HEK293T (cell line): Measurements from ENCODE around the gene SERPINA12.

Experiments
- CTCF ChIA-PET: fragments of 350-600 bp; formaldehyde crosslinking; extraction: SDS; loops from one replicate; lab custom pipeline; 2021; ENCODE audit warnings: antibody characterized with exemption, inconsistent platforms; lab: Yijun Ruan, JAX
- POLR2A ChIA-PET: fragments of 350-600 bp; formaldehyde crosslinking; extraction: SDS; loops from one replicate; lab custom pipeline; 2020; ENCODE audit warnings: antibody characterized with exemption, inconsistent platforms; lab: Yijun Ruan, JAX
- DNase-seq: peaks from one replicate; pipeline ENCODE4 v3.0.0; 2012; ENCODE audit warnings: mixed read lengths; ENCODE audit errors: extremely low spot score
- ARNT ChIP-seq: fragments of 450-650 bp; IDR thresholded peaks from 2 replicates; pipeline ENCODE4 v1.6.1; 2017; ENCODE audit warnings: mild to moderate bottlenecking
- BHLHE40 ChIP-seq: fragments of 450-650 bp; IDR thresholded peaks from 2 replicates; pipeline ENCODE4 v1.6.1; 2016; ENCODE audit warnings: mild to moderate bottlenecking, moderate library complexity, borderline replicate concordance
- CTBP1 ChIP-seq: fragments of 450-650 bp; IDR thresholded peaks from 2 replicates; pipeline ENCODE4 v1.6.1; 2016; ENCODE audit warnings: borderline replicate concordance
- ELF4 ChIP-seq: fragments of 450-650 bp; IDR thresholded peaks from 2 replicates; pipeline ENCODE4 v1.6.1; 2017; ENCODE audit warnings: antibody characterized with exemption
- FOXA1 ChIP-seq: fragments of 450-650 bp; IDR thresholded peaks from 2 replicates; pipeline ENCODE4 v1.6.1; 2016; ENCODE audit warnings: mild to moderate bottlenecking
- FOXK2 ChIP-seq: fragments of 450-650 bp; IDR thresholded peaks from 2 replicates; pipeline ENCODE4 v1.6.1; 2016; ENCODE audit warnings: mild to moderate bottlenecking
- FOXM1 ChIP-seq: fragments of 450-650 bp; IDR thresholded peaks from 2 replicates; pipeline ENCODE4 v1.6.1; 2017; ENCODE audit warnings: mild to moderate bottlenecking, borderline replicate concordance
- HDGF ChIP-seq: fragments of 450-650 bp; IDR thresholded peaks from 2 replicates; pipeline ENCODE4 v1.6.1; 2017; ENCODE audit warnings: antibody characterized with exemption, borderline replicate concordance
- L3MBTL2 ChIP-seq: fragments of 450-650 bp; conservative IDR thresholded peaks from 2 replicates; pipeline ENCODE4 v1.6.1; 2016; ENCODE audit warnings: mild to moderate bottlenecking
- LEF1 ChIP-seq: fragments of 450-650 bp; IDR thresholded peaks from 2 replicates; pipeline ENCODE4 v1.6.1; 2017; ENCODE audit warnings: mild to moderate bottlenecking, borderline replicate concordance
- NFRKB ChIP-seq: fragments of 450-650 bp; IDR thresholded peaks from 2 replicates; pipeline ENCODE4 v1.6.1; 2016; ENCODE audit warnings: mild to moderate bottlenecking, moderate library complexity
- PKNOX1 ChIP-seq: fragments of 450-650 bp; IDR thresholded peaks from 2 replicates; pipeline ENCODE4 v1.6.1; 2016
- SP1 ChIP-seq: fragments of 450-650 bp; IDR thresholded peaks from 2 replicates; pipeline ENCODE4 v1.6.1; 2017
- SUZ12 ChIP-seq: fragments of 450-650 bp; IDR thresholded peaks from 2 replicates; pipeline ENCODE4 v1.6.1; 2016; ENCODE audit warnings: mild to moderate bottlenecking
- TARDBP ChIP-seq: fragments of 450-650 bp; IDR thresholded peaks from 2 replicates; pipeline ENCODE4 v1.6.1; 2016
- ZNF384 ChIP-seq: fragments of 450-650 bp; IDR thresholded peaks from 2 replicates; pipeline ENCODE4 v1.6.1; 2016

Gene SERPINA12

GRCh38 chr14:94460631-94461416 is 48.4 kb downstream of the SERPINA12 start:
- CTCF ChIA-PET = interaction anchor here (1.5 kb wide), 1 partner anchor 26 kb away, joined by 4 read pairs; no protein-coding TSS in a partner anchor
- no peak for DNase-seq
- POLR2A ChIA-PET = no interaction called here
- no peak for TF ChIP-seq FOXM1
- TF ChIP-seq PKNOX1 = no peak
- no peak for TF ChIP-seq ZNF384
- TF ChIP-seq NFRKB = no peak
- no peak for TF ChIP-seq BHLHE40
- no peak for TF ChIP-seq ARNT
- TF ChIP-seq HDGF = no peak
- TF ChIP-seq FOXA1 = no peak
- TF ChIP-seq SUZ12 = no peak

- CTCF ChIA-PET = no interaction called here
- DNase-seq = no peak
- POLR2A ChIA-PET = no interaction called here
- TF ChIP-seq SUZ12 = no peak
- TF ChIP-seq SP1 = no peak
- no peak for TF ChIP-seq L3MBTL2
- no peak for TF ChIP-seq FOXA1
- TF ChIP-seq HDGF = no peak
Measured at GRCh38 chr14:94458558-94459205, 50.6 kb downstream of the SERPINA12 start.

- DNase-seq = no peak
Measured at GRCh38 chr14:94458096-94458495, 51.2 kb downstream of the SERPINA12 start.

GRCh38 chr14:94455928-94456327 is 53.3 kb downstream of the SERPINA12 start:
- ChIA-PET CTCF (interaction anchor here (0.6 kb wide), 1 partner anchor 91 kb away, joined by 3 read pairs; no protein-coding TSS in a partner anchor), POLR2A (no interaction called here)
- DNase-seq = no peak
- TF ChIP-seq NFRKB = no peak
- no peak for TF ChIP-seq FOXK2
- no peak for TF ChIP-seq ARNT
- TF ChIP-seq ZNF384 = no peak
- TF ChIP-seq FOXM1 = no peak
- TF ChIP-seq HDGF = no peak
- no peak for TF ChIP-seq L3MBTL2
- no peak for TF ChIP-seq FOXA1
- no peak for TF ChIP-seq ELF4
- TF ChIP-seq SUZ12 = no peak
- TF ChIP-seq SP1 = no peak
- TF ChIP-seq LEF1 = no peak
- no peak for TF ChIP-seq BHLHE40
- TF ChIP-seq TARDBP = no peak
- TF ChIP-seq PKNOX1 = no peak
- no peak for TF ChIP-seq CTBP1

More at GRCh38 chr14:94458096-94458495, 51.2 kb downstream of the SERPINA12 start:
- ChIA-PET CTCF (no interaction called here), POLR2A (no interaction called here)
- TF ChIP-seq ELF4 (no peak), TARDBP (no peak), ARNT (no peak), SP1 (no peak), LEF1 (no peak), L3MBTL2 (no peak), HDGF (no peak), SUZ12 (no peak), BHLHE40 (no peak), FOXK2 (no peak), FOXA1 (no peak)

- CTCF ChIA-PET = no interaction called here
- no peak for DNase-seq
- TF ChIP-seq ARNT (no peak), TARDBP (no peak), FOXK2 (no peak), LEF1 (no peak), FOXM1 (no peak), ZNF384 (no peak), ELF4 (no peak), CTBP1 (no peak), HDGF (no peak), BHLHE40 (no peak)
- POLR2A ChIA-PET = no interaction called here
Measured at GRCh38 chr14:94451826-94452225, 57.4 kb downstream of the SERPINA12 start.

- POLR2A ChIA-PET = no interaction called here
Measured at GRCh38 chr14:94451091-94451771, 58.0 kb downstream of the SERPINA12 start.

More at GRCh38 chr14:94451091-94451771, 58.0 kb downstream of the SERPINA12 start:
- TF ChIP-seq NFRKB = no peak
- TF ChIP-seq SP1 = no peak
- TF ChIP-seq HDGF = no peak
- TF ChIP-seq ARNT = no peak
- TF ChIP-seq FOXA1 = no peak
- no peak for TF ChIP-seq ELF4
- no peak for TF ChIP-seq TARDBP
- TF ChIP-seq BHLHE40 = no peak
- no peak for TF ChIP-seq PKNOX1
- TF ChIP-seq CTBP1 = no peak
- no peak for TF ChIP-seq SUZ12
- TF ChIP-seq ZNF384 = no peak
- no peak for TF ChIP-seq LEF1
- no peak for TF ChIP-seq FOXM1
- CTCF ChIA-PET = no interaction called here
- DNase-seq = no peak
